GM19043 (cell line): ENCODE results near the gene OSM.
"Not testable (repeated sequence)": the region's sequence is repeated elsewhere in the genome, so short reads cannot be mapped to it uniquely, and the experiment has no call there.

ENCODE experiments used
- ATAC-seq: cut with Tn5 transposase; IDR thresholded peaks from one replicate; pipeline ENCODE4 v1.9.1; 2021; ENCODE audit warnings: low read depth; ENCODE audit not compliant: unreplicated experiment

The OSM gene

DNA sequence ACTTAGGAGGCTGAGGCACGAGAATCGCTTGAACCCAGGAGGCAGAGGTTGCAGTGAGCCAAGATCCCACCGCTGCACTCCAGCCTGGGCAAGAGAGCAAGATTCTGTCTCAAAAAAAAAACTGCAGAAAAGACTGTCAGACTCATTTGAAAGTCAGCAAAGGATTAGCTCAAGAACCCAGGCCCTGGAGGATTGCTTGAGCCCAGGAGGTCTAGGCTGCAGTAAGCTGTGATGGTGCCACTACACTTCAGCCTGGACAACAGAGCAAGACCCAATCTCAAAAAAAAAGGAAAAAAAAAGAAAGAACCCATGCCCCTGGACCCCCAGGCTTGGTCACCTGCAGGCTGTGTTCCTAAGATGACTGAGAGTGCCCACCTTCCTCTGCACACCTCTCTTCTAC lies 36.3 kb downstream of the OSM start:
- ATAC-seq, result no peak

- no peak for ATAC-seq
Measured at GRCh38 chr22:30228509-30229359, 37.9 kb downstream of the OSM start.

- ATAC-seq, result no peak
Measured at GRCh38 chr22:30227438-30228228, 39.0 kb downstream of the OSM start.

GRCh38 chr22:30226192-30226832 lies 40.3 kb downstream of the OSM start:
- ATAC-seq, result no peak

GRCh38 chr22:30225220-30225927 lies 41.3 kb downstream of the OSM start:
- no peak for ATAC-seq

GRCh38 chr22:30224161-30224857 lies 42.3 kb downstream of the OSM start:
- no peak for ATAC-seq

- no peak for ATAC-seq
Measured at GRCh38 chr22:30223303-30223702, 43.3 kb downstream of the OSM start.

DNA sequence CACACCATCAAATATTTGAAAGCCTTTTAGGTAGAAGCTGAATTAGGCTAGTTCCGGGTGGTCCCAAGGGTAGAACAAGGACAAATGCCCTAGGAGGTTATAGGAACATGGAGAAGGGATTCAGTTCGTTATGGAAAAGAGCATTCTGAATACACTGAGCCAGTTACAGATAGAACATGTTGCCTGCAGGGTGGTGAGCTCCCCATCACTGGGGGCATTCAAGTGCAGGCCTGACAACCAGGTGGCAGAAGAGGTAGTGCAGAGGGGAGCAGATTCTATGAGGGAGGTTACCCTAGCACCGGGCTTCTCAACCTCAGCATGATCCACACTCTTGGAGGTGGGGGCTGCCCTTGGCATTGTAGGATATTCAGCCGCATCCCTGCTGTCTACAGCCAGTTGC lies 44.3 kb downstream of the OSM start:
- no peak for ATAC-seq

DNA sequence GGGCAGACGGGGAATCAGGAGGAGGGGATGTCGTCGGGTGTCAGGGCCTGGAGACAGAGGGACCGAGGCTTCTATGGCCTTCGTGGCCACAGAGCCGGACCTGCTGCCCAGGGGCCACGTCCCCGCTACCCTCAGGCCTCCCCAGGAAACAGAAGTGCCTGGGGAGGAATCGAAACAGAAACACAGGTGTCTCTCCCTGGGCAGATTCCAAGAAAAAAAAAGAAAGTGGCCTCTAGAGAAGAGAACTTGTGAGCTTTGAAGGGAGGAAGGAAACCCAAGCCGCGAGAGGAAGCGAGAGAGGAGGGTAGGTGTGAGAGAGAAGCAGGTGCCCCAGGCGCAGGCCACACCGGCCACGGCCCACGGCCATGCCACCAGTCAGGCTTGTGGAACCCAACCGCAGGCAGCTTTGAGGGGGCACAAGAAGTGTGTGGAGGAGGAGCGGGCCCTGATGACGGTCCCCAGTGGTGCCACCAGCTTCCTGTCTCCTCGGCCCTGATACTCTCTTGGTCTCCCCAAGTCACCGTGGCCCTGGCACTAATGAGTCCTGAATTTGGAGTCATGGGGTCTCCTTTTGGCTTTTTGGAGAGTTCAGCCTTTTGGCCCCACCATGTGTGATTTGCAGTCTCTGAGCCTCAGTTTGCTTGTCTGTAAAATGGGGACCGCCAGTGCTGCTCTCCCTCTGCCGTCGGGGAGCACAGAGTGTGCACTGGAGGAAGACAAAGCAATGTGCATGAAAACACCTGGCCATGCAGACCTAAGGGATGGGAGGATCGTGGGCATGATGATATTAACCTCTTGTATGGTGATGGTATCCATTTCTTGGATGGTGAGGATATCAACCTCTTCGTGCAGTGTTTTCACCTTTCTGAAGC lies 45.3 kb downstream of the OSM start:
- no peak for ATAC-seq

- no peak for ATAC-seq
Measured at GRCh38 chr22:30220338-30221012, 46.2 kb downstream of the OSM start.

GRCh38 chr22:30219668-30220278 lies 46.9 kb downstream of the OSM start:
- no peak for ATAC-seq

- ATAC-seq, result no peak
Measured at GRCh38 chr22:30219049-30219654, 47.5 kb downstream of the OSM start.

DNA sequence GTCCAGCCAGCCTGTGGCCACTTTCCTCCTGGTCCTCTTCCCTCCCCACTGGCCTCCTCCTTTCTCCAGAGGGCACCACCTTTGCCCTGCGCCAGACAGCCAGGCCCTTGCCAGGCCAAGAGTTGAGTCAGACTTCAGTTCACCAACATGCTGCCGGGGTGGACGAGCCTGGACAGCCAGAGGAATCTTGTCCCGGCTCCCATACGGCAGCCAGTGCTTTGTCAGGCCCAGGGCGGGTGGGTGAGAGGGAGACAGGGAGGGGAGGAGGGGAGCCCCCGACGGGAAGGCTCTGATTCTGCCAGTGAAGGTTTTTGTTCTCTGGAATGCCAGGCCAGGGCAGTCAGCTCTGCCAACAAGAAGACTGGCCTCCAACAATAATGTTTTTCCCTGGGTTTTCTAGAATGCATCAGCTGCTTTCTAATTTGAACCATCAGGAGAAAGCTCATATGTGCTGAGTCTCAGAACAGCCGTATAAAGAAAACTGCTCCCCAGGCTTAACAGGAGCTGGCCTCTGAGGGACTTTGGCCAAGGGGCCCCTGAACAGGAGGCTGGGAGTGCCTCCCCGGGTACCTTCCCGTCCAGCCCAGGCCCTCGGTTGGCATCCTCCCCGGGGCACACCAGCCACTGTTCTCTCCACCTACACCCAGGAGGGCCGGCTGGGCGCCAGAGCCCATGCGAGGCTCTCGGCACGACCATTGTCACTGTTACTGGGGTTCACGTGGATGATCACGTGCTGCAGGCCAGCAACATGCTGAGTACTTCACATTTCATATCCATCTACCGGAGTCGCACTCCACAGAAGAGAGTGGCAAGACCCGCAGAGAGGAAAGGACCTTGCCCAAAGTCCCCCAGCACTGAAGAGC lies 48.7 kb downstream of the OSM start:
- no peak for ATAC-seq

DNA sequence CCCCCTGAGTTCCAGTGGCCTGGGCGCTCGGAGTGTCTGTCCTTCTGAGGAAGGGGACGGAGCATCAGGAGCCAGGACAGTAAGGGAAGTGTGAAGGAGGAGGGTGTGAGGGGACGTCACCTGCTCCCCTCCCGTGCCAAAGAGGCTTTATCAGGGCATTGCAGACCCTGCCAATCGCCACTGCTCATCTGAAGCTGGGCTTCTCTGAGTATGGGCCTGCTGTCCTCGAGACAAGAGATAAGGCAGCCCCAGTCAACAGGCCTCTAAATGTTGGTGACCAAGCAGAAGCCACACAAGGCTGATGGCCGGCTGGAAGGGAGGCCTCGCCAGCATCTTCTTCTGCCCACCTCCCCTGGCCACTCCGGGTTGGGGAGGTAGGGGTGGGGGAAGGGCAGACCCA lies 49.9 kb downstream of the OSM start:
- no peak for ATAC-seq

DNA sequence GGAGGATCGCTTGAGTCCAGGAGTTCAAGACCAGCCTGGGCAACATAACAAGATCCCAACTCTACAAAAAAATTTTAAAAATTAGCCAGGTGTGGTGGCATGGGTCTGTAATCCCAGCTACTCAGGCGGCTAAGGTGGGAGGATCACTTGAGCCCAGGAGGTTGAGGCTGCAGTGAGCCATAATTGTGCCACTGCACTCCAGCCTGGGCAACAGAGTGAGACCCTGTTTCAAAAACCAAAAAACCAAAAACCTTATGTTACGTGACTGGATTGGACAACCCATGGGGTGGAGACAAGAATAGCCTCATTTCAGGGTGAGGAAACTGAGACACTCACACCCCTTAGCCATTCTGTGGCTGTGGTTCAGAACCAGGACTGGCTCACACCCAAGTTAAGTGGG lies 50.4 kb downstream of the OSM start:
- not testable (repeated sequence) for ATAC-seq

- ATAC-seq, result no peak
Measured at GRCh38 chr22:30214703-30215407, 51.8 kb downstream of the OSM start.
